ENCODE data around the gene TM2D3.

The TM2D3 gene

GRCh38 chr15:101607108-101607507 is 45.1 kb downstream of the TM2D3 start:
- no peak for DNase-seq (ENCODE audit: low read depth in 2 of 2)

GRCh38 chr15:101604124-101604874 is 47.9 kb downstream of the TM2D3 start:
- no peak for DNase-seq (ENCODE audit: low read depth in 2 of 2)

GRCh38 chr15:101602801-101603200 is 49.4 kb downstream of the TM2D3 start:
- no peak for DNase-seq (ENCODE audit: low read depth in 2 of 2)

GRCh38 chr15:101600035-101600434 is 52.1 kb downstream of the TM2D3 start:
- no peak for DNase-seq (ENCODE audit: low read depth in 2 of 2)

GRCh38 chr15:101599091-101599490 is 53.1 kb downstream of the TM2D3 start:
- DNase-seq (ENCODE audit: low read depth in 2 of 2) = no peak

- no peak for DNase-seq (ENCODE audit: low read depth in 2 of 2)
Measured at GRCh38 chr15:101597360-101597928, 54.7 kb downstream of the TM2D3 start.

GRCh38 chr15:101596633-101597032 is 55.5 kb downstream of the TM2D3 start:
- DNase-seq (ENCODE audit: low read depth in 2 of 2) = no peak

All from stimulated activated CD8-positive, alpha-beta memory T cell treated with anti-CD3 and anti-CD28 coated beads, Interleukin-2, amount 100 ng/mL, for 1 hour (primary cell).